ENCODE measurements around the gene EBP.

EBP gene

GRCh38 chrX:48475296-48475695, 46.3 kb upstream of the EBP start:
- Histone ChIP-seq H2AFZ (ENCODE audit: low read depth, low read length) (peak overlapping the region; percentile 76), H3K4me1 (ENCODE audit: insufficient read depth, low read length) (peaks cover 35% of the 10 kb centered on the region), H3K9ac (ENCODE audit: low read depth, low read length) (peak overlapping the region; percentile 77), H3K79me2 (ENCODE audit: insufficient read depth, low read length) (peaks cover 33% of the 10 kb centered on the region), H3K27ac (ENCODE audit: low read length) (peak overlapping the region; percentile 85), H3K36me3 (ENCODE audit: insufficient read depth, low read length) (peaks cover 21% of the 10 kb centered on the region), H3K4me3 (ENCODE audit: low read depth in 1 of 2, low read length in 2 of 2) (peak overlapping the region; percentile 38 to 67), H4K20me1 (ENCODE audit: insufficient read depth, low read length) (peaks cover 15% of the 10 kb centered on the region; the same call in 1 of the 2 replicates), H3K9me3 (ENCODE audit: insufficient read depth, low read length, severe bottlenecking) (no peaks in the 10 kb centered on the region), H3K4me2 (ENCODE audit: insufficient read depth, low read length) (peak overlapping the region; percentile 88), H3K27me3 (ENCODE audit: insufficient read depth, low read length, poor library complexity) (no peaks in the 10 kb centered on the region)
- peak; percentile 21 for DNase-seq
- TF ChIP-seq EZH2 (IDR thresholded peaks at IDR 0.05; ENCODE audit: borderline replicate concordance, low read depth, low read length, severe bottlenecking) (no peak), CTCF (IDR thresholded peaks at IDR 0.05; ENCODE audit: borderline replicate concordance, extremely low read depth, low read length, poor library complexity, severe bottlenecking) (no peak)
- no peak; the same call in 2 of the 3 replicates for ATAC-seq (ENCODE audit: insufficient read depth, low read depth)

- TF ChIP-seq EZH2 (IDR thresholded peaks at IDR 0.05; ENCODE audit: borderline replicate concordance, low read depth, low read length, severe bottlenecking) (no peak), CTCF (IDR thresholded peaks at IDR 0.05; ENCODE audit: borderline replicate concordance, extremely low read depth, low read length, poor library complexity, severe bottlenecking) (no peak)
- peaks cover 28% of the 10 kb centered on the region for H3K36me3 ChIP-seq (ENCODE audit: insufficient read depth, low read length)
Observed at GRCh38 chrX:48475774-48476577, 45.6 kb upstream of the EBP start, which contains the start of gene FTSJ1. Gene FTSJ1 (plus strand): TSS chrX:48476199. CDS start chrX:48478048, 1,849 bp downstream.

GRCh38 chrX:48476919-48477318, 44.7 kb upstream of the EBP start:
- no peak for ATAC-seq (ENCODE audit: insufficient read depth, low read depth)
- H3K4me3 ChIP-seq (ENCODE audit: low read depth in 1 of 2, low read length in 2 of 2) = peak overlapping the region; percentile 38 to 67; a peak in 3 of 4 replicates
- peaks cover 38% of the 10 kb centered on the region for H3K36me3 ChIP-seq (ENCODE audit: insufficient read depth, low read length)
- H3K4me2 ChIP-seq (ENCODE audit: insufficient read depth, low read length) = peak overlapping the region; percentile 88
- TF ChIP-seq EZH2 (IDR thresholded peaks at IDR 0.05; ENCODE audit: borderline replicate concordance, low read depth, low read length, severe bottlenecking) (no peak), CTCF (IDR thresholded peaks at IDR 0.05; ENCODE audit: borderline replicate concordance, extremely low read depth, low read length, poor library complexity, severe bottlenecking) (no peak)
- H3K27ac ChIP-seq (ENCODE audit: low read length) = peak overlapping the region; percentile 85
- peaks cover 35% of the 10 kb centered on the region for H3K4me1 ChIP-seq (ENCODE audit: insufficient read depth, low read length)
- no peaks in the 10 kb centered on the region for H3K27me3 ChIP-seq (ENCODE audit: insufficient read depth, low read length, poor library complexity)
- no peak overlapping the region for H2AFZ ChIP-seq (ENCODE audit: low read depth, low read length)
- H3K9me3 ChIP-seq (ENCODE audit: insufficient read depth, low read length, severe bottlenecking) = no peaks in the 10 kb centered on the region
- peaks cover 15% of the 10 kb centered on the region; the same call in 1 of the 2 replicates for H4K20me1 ChIP-seq (ENCODE audit: insufficient read depth, low read length)
- DNase-seq = no peak
- peaks cover 33% of the 10 kb centered on the region for H3K79me2 ChIP-seq (ENCODE audit: insufficient read depth, low read length)
- peak overlapping the region; percentile 77 for H3K9ac ChIP-seq (ENCODE audit: low read depth, low read length)

More at GRCh38 chrX:48475774-48476577, 45.6 kb upstream of the EBP start, which contains the start of gene FTSJ1:
- DNase-seq (peak; percentile 91), ATAC-seq (ENCODE audit: insufficient read depth, low read depth) (peak; percentile 90)
- Histone ChIP-seq H3K4me2 (ENCODE audit: insufficient read depth, low read length) (peak within 1 kb of the TSS; percentile 88), H3K4me1 (ENCODE audit: insufficient read depth, low read length) (peaks cover 35% of the 10 kb centered on the region), H4K20me1 (ENCODE audit: insufficient read depth, low read length) (peaks cover 15% of the 10 kb centered on the region; the same call in 1 of the 2 replicates), H3K9me3 (ENCODE audit: insufficient read depth, low read length, severe bottlenecking) (no peaks in the 10 kb centered on the region), H3K79me2 (ENCODE audit: insufficient read depth, low read length) (peaks cover 33% of the 10 kb centered on the region), H3K4me3 (ENCODE audit: low read depth in 1 of 2, low read length in 2 of 2) (peak within 1 kb of the TSS; percentile 38 to 67), H2AFZ (ENCODE audit: low read depth, low read length) (peak within 1 kb of the TSS; percentile 76), H3K27ac (ENCODE audit: low read length) (peak within 1 kb of the TSS; percentile 85), H3K9ac (ENCODE audit: low read depth, low read length) (peak within 1 kb of the TSS; percentile 77), H3K27me3 (ENCODE audit: insufficient read depth, low read length, poor library complexity) (no peaks in the 10 kb centered on the region)

All from DND-41 (cell line).